SU-DHL-6 (cell line): ENCODE measurements around the gene CLDN5.

Source experiments
- EZH2phosphoT487 ChIP-seq: fragments of 200-600 bp; sonication (generic), shearing (Covaris generic); conservative IDR thresholded peaks from 2 replicates; pipeline ENCODE4 v1.6.1; 2018; ENCODE audit warnings: mild to moderate bottlenecking, antibody characterized with exemption, low read length, moderate library complexity, mixed read lengths
- TF ChIP-seq, protein P1 (sequence below): fragments of 200-600 bp; sonication (generic); IDR thresholded peaks from one replicate; pipeline ENCODE4 v1.5.1; 2017; ENCODE audit warnings: antibody characterized with exemption, mild to moderate bottlenecking, low read length, moderate library complexity; ENCODE audit not compliant: insufficient read depth, poor library complexity, severe bottlenecking

DNA sequence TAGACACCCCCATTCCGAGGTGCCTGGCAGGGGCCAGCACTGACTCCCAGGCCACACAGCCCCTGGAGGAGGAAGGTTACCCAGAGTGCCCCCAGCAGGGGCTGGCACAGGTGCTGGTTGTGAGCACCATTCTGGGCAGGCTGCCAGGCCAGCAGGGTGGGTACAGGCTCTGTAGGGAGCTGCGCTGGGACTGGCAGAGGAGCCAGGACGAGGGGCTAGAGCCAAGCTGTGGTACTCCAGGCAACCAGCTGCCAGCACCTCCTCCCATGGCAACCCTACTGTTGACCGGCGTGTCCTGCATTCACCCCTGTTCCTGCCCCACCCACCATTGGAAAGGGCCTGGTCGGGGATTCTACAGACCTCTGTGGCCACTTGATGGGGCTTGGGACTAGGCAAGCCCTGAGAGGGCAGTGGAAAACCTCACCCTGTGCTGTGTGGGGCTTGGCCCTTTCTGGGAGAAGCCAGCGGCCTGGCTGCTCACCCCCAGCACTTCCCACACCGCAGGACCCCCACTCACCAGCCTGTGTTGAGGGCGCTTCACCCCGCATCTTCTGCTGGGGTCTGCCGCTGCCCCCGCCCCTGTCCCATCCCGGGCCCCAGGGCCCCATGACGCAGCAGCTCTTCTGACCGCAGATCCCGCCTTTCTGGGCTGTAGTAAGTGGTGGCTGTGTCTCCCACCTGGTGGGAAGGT lies 1.9 kb downstream of the CLDN5 start:
- TF ChIP-seq, protein P1, sequence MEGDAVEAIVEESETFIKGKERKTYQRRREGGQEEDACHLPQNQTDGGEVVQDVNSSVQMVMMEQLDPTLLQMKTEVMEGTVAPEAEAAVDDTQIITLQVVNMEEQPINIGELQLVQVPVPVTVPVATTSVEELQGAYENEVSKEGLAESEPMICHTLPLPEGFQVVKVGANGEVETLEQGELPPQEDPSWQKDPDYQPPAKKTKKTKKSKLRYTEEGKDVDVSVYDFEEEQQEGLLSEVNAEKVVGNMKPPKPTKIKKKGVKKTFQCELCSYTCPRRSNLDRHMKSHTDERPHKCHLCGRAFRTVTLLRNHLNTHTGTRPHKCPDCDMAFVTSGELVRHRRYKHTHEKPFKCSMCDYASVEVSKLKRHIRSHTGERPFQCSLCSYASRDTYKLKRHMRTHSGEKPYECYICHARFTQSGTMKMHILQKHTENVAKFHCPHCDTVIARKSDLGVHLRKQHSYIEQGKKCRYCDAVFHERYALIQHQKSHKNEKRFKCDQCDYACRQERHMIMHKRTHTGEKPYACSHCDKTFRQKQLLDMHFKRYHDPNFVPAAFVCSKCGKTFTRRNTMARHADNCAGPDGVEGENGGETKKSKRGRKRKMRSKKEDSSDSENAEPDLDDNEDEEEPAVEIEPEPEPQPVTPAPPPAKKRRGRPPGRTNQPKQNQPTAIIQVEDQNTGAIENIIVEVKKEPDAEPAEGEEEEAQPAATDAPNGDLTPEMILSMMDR = no peak
- TF ChIP-seq EZH2phosphoT487 = no peak
